ENCODE data around the gene KATNAL2.

The KATNAL2 gene

GRCh38 chr18:46917803-46918600, 600 bp downstream of the KATNAL2 start:
- DNase-seq: peak; percentile 2
- no peaks in the 10 kb centered on the region for H3K36me3 ChIP-seq
- TF ChIP-seq CTCF (IDR thresholded peaks at IDR 0.05; ENCODE audit: low read depth, low read length): no peak
- H3K4me1 ChIP-seq: no peaks in the 10 kb centered on the region
- H3K4me3 ChIP-seq (ENCODE audit: low read depth, low read length): peak overlapping the region; percentile 65
- H3K9me3 ChIP-seq: no peaks in the 10 kb centered on the region
- no peaks in the 10 kb centered on the region for H3K27me3 ChIP-seq

- no peak for TF ChIP-seq CTCF (IDR thresholded peaks at IDR 0.05; ENCODE audit: low read depth, low read length)
- H3K4me3 ChIP-seq (ENCODE audit: low read depth, low read length): no peak overlapping the region
- no peaks in the 10 kb centered on the region for H3K4me1 ChIP-seq
These were observed 2.7 kb downstream of the KATNAL2 start for GRCh38 chr18:46920067-46920466.

GRCh38 chr18:46920653-46921052, 3.3 kb downstream of the KATNAL2 start:
- DNase-seq: no peak
- Histone ChIP-seq H3K4me3 (ENCODE audit: low read depth, low read length) (no peak overlapping the region), H3K4me1 (no peaks in the 10 kb centered on the region)

More at GRCh38 chr18:46920067-46920466, 2.7 kb downstream of the KATNAL2 start:
- no peaks in the 10 kb centered on the region for H3K36me3 ChIP-seq
- no peaks in the 10 kb centered on the region for H3K27me3 ChIP-seq
- DNase-seq: no peak
- H3K9me3 ChIP-seq: no peaks in the 10 kb centered on the region

GRCh38 chr18:46939337-46939963, 22.0 kb downstream of the KATNAL2 start:
- no peaks in the 10 kb centered on the region for H3K4me1 ChIP-seq
- DNase-seq: no peak
- H3K36me3 ChIP-seq: no peaks in the 10 kb centered on the region
- H3K4me3 ChIP-seq (ENCODE audit: low read depth, low read length): no peak overlapping the region
- TF ChIP-seq CTCF (IDR thresholded peaks at IDR 0.05; ENCODE audit: low read depth, low read length): no peak
- 0 out of 2 replicates have a peak, but pooled peaks cover 4% of the 10 kb centered on the region for H3K27me3 ChIP-seq
- H3K9me3 ChIP-seq: no peaks in the 10 kb centered on the region

More at GRCh38 chr18:46920653-46921052, 3.3 kb downstream of the KATNAL2 start:
- TF ChIP-seq CTCF (IDR thresholded peaks at IDR 0.05; ENCODE audit: low read depth, low read length): no peak
- no peaks in the 10 kb centered on the region for H3K36me3 ChIP-seq
- no peaks in the 10 kb centered on the region for H3K27me3 ChIP-seq
- H3K9me3 ChIP-seq: no peaks in the 10 kb centered on the region

- no peaks in the 10 kb centered on the region for H3K4me1 ChIP-seq
- TF ChIP-seq CTCF (IDR thresholded peaks at IDR 0.05; ENCODE audit: low read depth, low read length): no peak
- DNase-seq: no peak
- H3K4me3 ChIP-seq (ENCODE audit: low read depth, low read length): no peak overlapping the region
- H3K27me3 ChIP-seq: 0 out of 2 replicates have a peak, but pooled peaks cover 4% of the 10 kb centered on the region
- no peaks in the 10 kb centered on the region for H3K36me3 ChIP-seq
- H3K9me3 ChIP-seq: no peaks in the 10 kb centered on the region
These were observed 22.7 kb downstream of the KATNAL2 start for GRCh38 chr18:46939998-46940571.

All from BE2C (cell line).